Limb (tissue), 2 donors: Measurements from ENCODE around the gene SVEP1.

Experiments
- DNase-seq, 2 donors: peaks; one replicate each; pipeline ENCODE4 v3.0.0-alpha.2; 2016; ENCODE audit errors: extremely low spot score in 2 of 2

Gene SVEP1

DNA sequence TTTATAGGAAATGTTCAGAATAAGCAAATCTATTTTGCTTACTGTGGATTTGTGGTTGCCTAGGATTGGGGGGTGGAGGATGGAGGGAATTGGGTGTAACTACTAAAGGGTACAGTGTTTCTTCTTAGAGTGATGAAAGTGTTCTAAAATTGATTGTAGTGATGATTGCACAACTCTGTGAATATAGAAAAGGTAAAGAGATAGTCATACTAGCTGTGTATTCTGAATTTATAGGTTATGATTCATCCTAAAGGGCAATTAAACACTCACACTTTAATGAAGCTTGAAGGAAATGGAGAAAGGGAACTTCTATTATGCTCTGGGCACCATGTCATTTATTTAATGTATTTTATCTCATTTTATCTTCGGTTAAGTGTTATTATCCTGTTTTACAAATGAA lies 251.8 kb downstream of the SVEP1 start:
- no peak for DNase-seq

DNA sequence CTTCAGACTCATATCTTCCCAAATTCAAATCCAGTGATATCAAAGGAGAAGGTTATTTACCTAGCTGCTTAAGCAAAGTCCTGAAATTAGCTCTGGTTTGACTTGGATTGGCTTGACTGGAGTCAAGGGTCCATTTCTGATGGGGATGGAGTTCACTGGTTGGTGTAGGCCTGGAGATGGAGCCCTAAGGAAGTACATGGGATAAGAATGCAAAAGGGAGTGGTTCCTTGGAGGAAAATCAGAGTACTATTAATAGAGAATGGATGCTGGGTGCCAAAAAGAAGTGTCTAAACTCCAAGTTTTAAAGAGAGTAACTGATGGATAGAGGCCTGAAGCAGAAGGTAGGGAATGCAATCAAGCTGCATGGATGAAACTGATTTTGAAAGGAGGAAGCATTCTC lies 255.7 kb downstream of the SVEP1 start:
- DNase-seq: no peak

GRCh38 chr9:110320651-110321445 lies 258.7 kb downstream of the SVEP1 start:
- no peak for DNase-seq

DNA sequence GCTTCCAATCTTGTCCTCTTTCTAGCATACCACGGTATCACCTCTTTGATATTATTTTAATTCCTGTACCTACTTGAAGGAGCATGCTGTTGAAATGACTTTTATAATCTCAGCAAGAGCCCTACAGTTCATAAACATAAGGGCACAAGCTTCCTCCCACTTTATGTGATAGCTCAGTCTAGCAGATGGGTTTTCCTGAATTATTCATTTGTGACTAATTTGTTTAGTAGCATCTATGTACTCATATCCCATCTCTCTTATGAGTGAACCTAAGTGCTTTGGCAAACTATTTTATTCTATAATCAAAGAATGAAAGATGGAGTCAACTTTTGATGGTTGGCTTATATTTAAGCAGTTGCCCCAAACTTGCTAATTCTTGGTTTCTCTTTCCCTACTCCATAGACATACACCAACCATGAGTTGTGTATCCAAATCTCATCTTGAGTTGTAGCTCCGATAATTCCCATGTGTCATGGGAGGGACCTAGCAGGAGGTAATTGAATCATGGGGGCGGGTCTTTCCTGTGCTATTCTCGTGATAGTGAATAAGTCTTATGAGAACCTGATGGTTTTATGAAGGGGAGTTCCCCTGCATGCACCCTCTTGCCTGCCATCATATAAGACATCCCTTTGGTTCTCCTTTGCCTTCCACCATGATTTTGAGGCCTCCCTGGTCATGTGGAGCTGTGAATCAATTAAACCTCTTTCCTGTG lies 259.6 kb downstream of the SVEP1 start:
- no peak for DNase-seq

DNA sequence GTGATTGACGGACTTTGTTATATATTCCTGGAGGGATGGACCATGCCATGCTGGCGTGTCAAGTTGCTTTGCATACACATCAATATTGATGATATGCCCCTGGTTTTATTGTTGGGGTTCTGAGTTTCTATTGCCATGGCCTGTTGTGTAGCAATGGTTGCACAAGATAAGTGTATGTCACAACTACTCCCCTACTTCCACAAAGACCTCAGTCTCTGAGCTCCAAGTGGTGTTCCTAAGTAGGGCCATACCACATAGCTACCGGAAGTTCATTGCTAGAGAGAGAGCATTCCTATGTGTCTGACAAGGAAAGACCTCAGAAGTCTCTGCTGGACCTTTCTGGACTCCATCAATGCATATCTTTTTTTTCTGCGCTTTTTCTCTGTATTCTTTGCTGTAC lies 261.6 kb downstream of the SVEP1 start:
- DNase-seq: no peak

GRCh38 chr9:110316261-110317075 lies 263.1 kb downstream of the SVEP1 start:
- no peak for DNase-seq
